H9 (cell line): ENCODE results near the gene NUDT2. TPM values are rescaled to one million over a fixed set of nuclear protein-coding genes. Genes with fewer than 3 reads are reported as not detected.
A peak's percentile ranks its signal among the peaks of the same experiment; 100 is the strongest.

Source experiments
- DNase-seq: peaks from one replicate; pipeline ENCODE4 v3.0.0-alpha.2; 2017
- H2AFZ ChIP-seq: one replicate; pipeline ENCODE4 v1.6.1; 2013; ENCODE audit warnings: mild to moderate bottlenecking, low read length, control low read depth, moderate library complexity
- H2AK5ac ChIP-seq: 2 replicates; pipeline ENCODE4 v1.6.1; 2013; ENCODE audit warnings: low read length, control low read depth, mixed read lengths; ENCODE audit not compliant: insufficient read length
- H2BK120ac ChIP-seq: one replicate; pipeline ENCODE4 v1.6.1; 2013; ENCODE audit warnings: low read depth, mild to moderate bottlenecking, low read length, control low read depth, inconsistent platforms; ENCODE audit not compliant: poor library complexity, severe bottlenecking
- H2BK12ac ChIP-seq: 2 replicates; pipeline ENCODE4 v1.6.1; 2013; ENCODE audit warnings: low read length, control low read depth, mixed read lengths, low read depth; ENCODE audit not compliant: insufficient read length
- H2BK15ac ChIP-seq: 2 replicates; pipeline ENCODE4 v1.6.1; 2013; ENCODE audit warnings: low read depth, low read length, control low read depth
- H2BK20ac ChIP-seq: one replicate; pipeline ENCODE4 v1.6.1; 2013; ENCODE audit warnings: low read depth, mild to moderate bottlenecking, low read length, control low read depth, inconsistent platforms; ENCODE audit not compliant: poor library complexity, severe bottlenecking
- H2BK5ac ChIP-seq: 2 replicates; pipeline ENCODE4 v1.6.1; 2013; ENCODE audit warnings: low read length, control low read depth, mixed read lengths; ENCODE audit not compliant: insufficient read length
- H3K14ac ChIP-seq: 2 replicates; pipeline ENCODE4 v1.6.1; 2013; ENCODE audit warnings: low read length, control low read depth; ENCODE audit not compliant: insufficient read depth
- H3K18ac ChIP-seq: 2 replicates; pipeline ENCODE4 v1.6.1; 2013; ENCODE audit warnings: low read depth, mild to moderate bottlenecking, mixed read lengths, low read length, control low read depth; ENCODE audit not compliant: insufficient read length
- H3K23ac ChIP-seq: 2 replicates; pipeline ENCODE4 v1.6.1; 2013; ENCODE audit warnings: low read length, control low read depth, mixed read lengths, low read depth; ENCODE audit not compliant: insufficient read length
- H3K23me2 ChIP-seq: 2 replicates; pipeline ENCODE4 v1.6.1; 2013; ENCODE audit warnings: low read depth, mild to moderate bottlenecking, mixed read lengths, low read length, control low read depth; ENCODE audit not compliant: insufficient read length, poor library complexity, severe bottlenecking
- H3K27ac ChIP-seq: 2 replicates; pipeline ENCODE4 v1.5.1; 2013; ENCODE audit warnings: low read length, control low read depth, mixed read lengths, low read depth; ENCODE audit not compliant: insufficient read length
- H3K27me3 ChIP-seq: 2 replicates; pipeline ENCODE4 v1.6.1; 2013; ENCODE audit warnings: low read length, control low read depth, inconsistent platforms; ENCODE audit not compliant: insufficient read depth
- H3K4ac ChIP-seq: 2 replicates; pipeline ENCODE4 v1.6.1; 2013; ENCODE audit warnings: low read depth, mild to moderate bottlenecking, control low read depth, inconsistent platforms, low read length, moderate library complexity
- H3K4me1 ChIP-seq: 2 replicates; pipeline ENCODE4 v1.6.1; 2013; ENCODE audit warnings: low read length, control low read depth, inconsistent platforms; ENCODE audit not compliant: insufficient read depth
- H3K4me2 ChIP-seq: 2 replicates; pipeline ENCODE4 v1.6.1; 2013; ENCODE audit warnings: low read length, control low read depth, mixed read lengths; ENCODE audit not compliant: insufficient read length, insufficient read depth
- H3K56ac ChIP-seq: 2 replicates; pipeline ENCODE4 v1.6.1; 2013; ENCODE audit warnings: low read depth, mild to moderate bottlenecking, mixed read lengths, low read length, control low read depth; ENCODE audit not compliant: insufficient read length
- H3K79me1 ChIP-seq: 2 replicates; pipeline ENCODE4 v1.6.1; 2013; ENCODE audit warnings: low read depth, mild to moderate bottlenecking, moderate library complexity, low read length, control low read depth, inconsistent platforms; ENCODE audit not compliant: insufficient read depth, poor library complexity, severe bottlenecking
- H3K79me2 ChIP-seq: 2 replicates; pipeline ENCODE4 v1.6.1; 2013; ENCODE audit warnings: low read length, control low read depth, inconsistent platforms; ENCODE audit not compliant: insufficient read depth
- H3K9ac ChIP-seq: 2 replicates; pipeline ENCODE4 v1.6.1; 2013; ENCODE audit warnings: low read length, control low read depth, mixed read lengths; ENCODE audit not compliant: insufficient read length; ENCODE audit errors: extremely low read depth
- H3K9me3 ChIP-seq: one replicate; pipeline ENCODE4 v1.6.1; 2013; ENCODE audit warnings: low read depth, low read length, inconsistent platforms; ENCODE audit not compliant: control insufficient read depth
- H3T11ph ChIP-seq: one replicate; pipeline ENCODE4 v1.6.1; 2013; ENCODE audit warnings: mild to moderate bottlenecking, low read length, control low read depth, inconsistent platforms
- H4K20me1 ChIP-seq: one replicate; pipeline ENCODE4 v1.6.1; 2013; ENCODE audit not compliant: control insufficient read depth, insufficient read length, insufficient read depth
- H4K5ac ChIP-seq: 2 replicates; pipeline ENCODE4 v1.6.1; 2013; ENCODE audit warnings: low read depth, mild to moderate bottlenecking, mixed read lengths, low read length, control low read depth; ENCODE audit not compliant: insufficient read length
- H4K8ac ChIP-seq: replicated peaks from 2 replicates; pipeline ENCODE4 v1.6.1; 2013; ENCODE audit warnings: low read length, control low read depth, mixed read lengths, low read depth; ENCODE audit not compliant: insufficient read length
- H4K91ac ChIP-seq: 2 replicates; pipeline ENCODE4 v1.6.1; 2013; ENCODE audit warnings: low read depth, mild to moderate bottlenecking, moderate library complexity, mixed read lengths, low read length, control low read depth; ENCODE audit not compliant: insufficient read length
- H3K27ac Mint-ChIP-seq, 3 experiments: 2 replicates in 2 of 3; 3 replicates in 1 of 3; pipeline ENCODE4 v1.8.0; 2020 to 2021; ENCODE audit warnings: mixed read lengths in 3 of 3, mild to moderate bottlenecking in 1 of 3, moderate library complexity in 1 of 3
- H3K27me3 Mint-ChIP-seq: 2 replicates; pipeline ENCODE4 v1.8.0; 2021; ENCODE audit warnings: low read depth, mild to moderate bottlenecking, moderate library complexity, mixed read lengths
- H3K36me3 Mint-ChIP-seq, 3 experiments: 2 replicates in 2 of 3; 3 replicates in 1 of 3; pipeline ENCODE4 v1.8.0; 2020 to 2021; ENCODE audit warnings: low read depth in 3 of 3, mixed read lengths in 3 of 3; ENCODE audit not compliant: insufficient read depth in 1 of 3
- H3K4me1 Mint-ChIP-seq, 2 experiments: 2 replicates each; pipeline ENCODE4 v1.8.0; 2020; ENCODE audit warnings: mixed read lengths in 2 of 2
- H3K4me3 Mint-ChIP-seq, 2 experiments: 2 replicates in 1 of 2; 3 replicates in 1 of 2; pipeline ENCODE4 v1.8.0; 2020 to 2021; ENCODE audit warnings: mild to moderate bottlenecking in 2 of 2, mixed read lengths in 2 of 2, moderate library complexity in 1 of 2
- H3K9me3 Mint-ChIP-seq, 2 experiments: 2 replicates in 1 of 2; 3 replicates in 1 of 2; pipeline ENCODE4 v1.8.0; 2020; ENCODE audit warnings: mild to moderate bottlenecking in 2 of 2, mixed read lengths in 2 of 2, moderate library complexity in 1 of 2
- WGBS: extraction: QIAGEN DNeasy Blood & Tissue Kit; methylation state at CpG from one replicate; pipeline ENCODE4 v1.1.7; 2013; ENCODE audit warnings: missing lambda C conversion rate, low lambda C conversion rate, mixed read lengths; ENCODE audit not compliant: insufficient read length; ENCODE audit errors: extremely low coverage; 5-methylcytosine and 5-hydroxymethylcytosine counted together
- total RNA-seq: library from RNA; stranded (reverse); gene quantifications from 2 replicates; pipeline ENCODE4 v1.2.1, GENCODE V29; 2021
- TF ChIP-seq, protein P1 (sequence below): fragments of 200-600 bp; sonication (generic); conservative IDR thresholded peaks from 3 replicates; pipeline ENCODE4 v1.8.0; 2021; ENCODE audit warnings: antibody characterized with exemption, mild to moderate bottlenecking

NUDT2 gene
- total RNA-seq, 1 experiment from 2014 or later, result 14.1 TPM

DNA sequence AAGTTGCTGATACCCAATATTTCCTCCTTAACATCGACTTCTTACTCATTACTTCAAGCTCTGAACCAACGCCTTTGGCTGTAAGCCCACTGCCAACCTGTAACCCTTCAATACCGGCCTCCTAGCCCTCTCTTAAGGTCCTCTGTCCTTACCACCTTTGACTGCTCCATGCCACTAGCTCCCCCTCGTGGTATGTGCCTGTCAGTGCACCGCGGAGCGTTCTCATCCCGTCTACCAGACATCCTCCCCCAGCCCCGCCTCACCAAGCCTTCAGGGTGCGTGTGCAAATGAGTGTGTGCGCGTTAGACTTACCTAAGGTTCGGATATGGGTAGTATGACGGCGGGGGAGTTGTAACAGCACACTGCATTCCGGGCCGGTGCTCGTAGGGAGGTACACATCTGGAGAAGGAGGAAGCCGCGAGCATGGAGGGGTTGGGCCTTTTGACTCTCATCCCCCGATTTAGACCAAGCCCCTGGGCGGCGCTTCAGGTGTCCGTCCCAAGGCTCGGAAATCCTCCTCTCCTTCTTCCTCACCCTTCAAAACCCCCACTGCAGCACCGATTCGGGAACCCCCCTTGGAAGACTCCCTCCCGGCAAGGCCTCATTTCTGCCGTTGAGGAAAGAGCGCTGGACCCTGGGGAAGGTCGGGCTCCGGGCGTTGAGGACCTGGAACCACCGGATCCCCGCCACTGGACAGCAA is 50.1 kb downstream of the NUDT2 start:
- no peak overlapping the region for H3K4ac ChIP-seq
- H2BK20ac ChIP-seq, result no peak overlapping the region
- H3K4me3 Mint-ChIP-seq, result peak overlapping the region; percentile 83 to 95
- peaks cover 25 to 40% of the 10 kb centered on the region in 2 experiments for H3K4me1 Mint-ChIP-seq
- H3K56ac ChIP-seq, result no peak overlapping the region
- H3K27ac Mint-ChIP-seq, result no peak overlapping the region
- H3K9ac ChIP-seq, result no peak overlapping the region
- H2BK12ac ChIP-seq, result no peak overlapping the region
- H3K4me2 ChIP-seq, result peak overlapping the region; percentile 59
- no peaks in the 10 kb centered on the region for H4K20me1 ChIP-seq
- H4K8ac ChIP-seq, result no peak overlapping the region
- no peaks in the 10 kb centered on the region for H3K79me2 ChIP-seq
- TF ChIP-seq, protein P1, sequence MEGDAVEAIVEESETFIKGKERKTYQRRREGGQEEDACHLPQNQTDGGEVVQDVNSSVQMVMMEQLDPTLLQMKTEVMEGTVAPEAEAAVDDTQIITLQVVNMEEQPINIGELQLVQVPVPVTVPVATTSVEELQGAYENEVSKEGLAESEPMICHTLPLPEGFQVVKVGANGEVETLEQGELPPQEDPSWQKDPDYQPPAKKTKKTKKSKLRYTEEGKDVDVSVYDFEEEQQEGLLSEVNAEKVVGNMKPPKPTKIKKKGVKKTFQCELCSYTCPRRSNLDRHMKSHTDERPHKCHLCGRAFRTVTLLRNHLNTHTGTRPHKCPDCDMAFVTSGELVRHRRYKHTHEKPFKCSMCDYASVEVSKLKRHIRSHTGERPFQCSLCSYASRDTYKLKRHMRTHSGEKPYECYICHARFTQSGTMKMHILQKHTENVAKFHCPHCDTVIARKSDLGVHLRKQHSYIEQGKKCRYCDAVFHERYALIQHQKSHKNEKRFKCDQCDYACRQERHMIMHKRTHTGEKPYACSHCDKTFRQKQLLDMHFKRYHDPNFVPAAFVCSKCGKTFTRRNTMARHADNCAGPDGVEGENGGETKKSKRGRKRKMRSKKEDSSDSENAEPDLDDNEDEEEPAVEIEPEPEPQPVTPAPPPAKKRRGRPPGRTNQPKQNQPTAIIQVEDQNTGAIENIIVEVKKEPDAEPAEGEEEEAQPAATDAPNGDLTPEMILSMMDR, result peak; percentile 98
- H3K14ac ChIP-seq, result no peak overlapping the region
- no peak overlapping the region for H3K23ac ChIP-seq
- peak; percentile 94 for DNase-seq
- H3K36me3 Mint-ChIP-seq, result no peaks in the 10 kb centered on the region; a peak in 1 of 7 replicates
- no peak overlapping the region for H3K18ac ChIP-seq
- H4K91ac ChIP-seq, result no peak overlapping the region
- 0 out of 2 replicates have a peak, but pooled peaks cover 4% of the 10 kb centered on the region for H3K4me1 ChIP-seq
- H2BK120ac ChIP-seq, result no peak overlapping the region
- WGBS, result no CpG with 5 or more reads among the region's 35 CpGs
- no peak overlapping the region for H2AFZ ChIP-seq
- H3K79me1 ChIP-seq, result no peaks in the 10 kb centered on the region
- H3K23me2 ChIP-seq, result peaks cover 34% of the 10 kb centered on the region
- no peak overlapping the region for H2AK5ac ChIP-seq
- H2BK5ac ChIP-seq, result no peak overlapping the region
- H3T11ph ChIP-seq, result no peak overlapping the region
- no peaks in the 10 kb centered on the region for H3K9me3 ChIP-seq
- peaks cover 61% of the 10 kb centered on the region for H3K27me3 Mint-ChIP-seq
- no peak overlapping the region for H2BK15ac ChIP-seq
- peaks cover 2% of the 10 kb centered on the region; the same call in 1 of the 2 replicates for H3K27me3 ChIP-seq
- H3K27ac ChIP-seq, result no peak overlapping the region
- H3K9me3 Mint-ChIP-seq, result no peaks in the 10 kb centered on the region
- H4K5ac ChIP-seq, result no peak overlapping the region
